ENCODE results near the gene COL4A2.
"Not testable (repeated sequence)": the region's sequence is repeated elsewhere in the genome, so short reads cannot be mapped to it uniquely, and the experiment has no call there.

COL4A2 gene

GRCh38 chr13:110495881-110496280 lies 188.8 kb downstream of the COL4A2 start:
- Histone ChIP-seq H3K27me3 (ENCODE audit: insufficient read depth, low read depth, severe bottlenecking) (no peaks in the 10 kb centered on the region), H3K4me3 (ENCODE audit: low read depth, low read length) (no peak overlapping the region), H3K36me3 (peaks cover 24% of the 10 kb centered on the region), H3K27ac (no peak overlapping the region), H3K9me3 (ENCODE audit: severe bottlenecking) (peaks cover 5% of the 10 kb centered on the region)
- DNase-seq, result no peak
- no peak for TF ChIP-seq CTCF (IDR thresholded peaks at IDR 0.05; ENCODE audit: low read depth, low read length)

- no peak overlapping the region for H3K4me3 ChIP-seq (ENCODE audit: low read depth, low read length)
- H3K27ac ChIP-seq, result no peak overlapping the region
- peaks cover 6% of the 10 kb centered on the region for H3K9me3 ChIP-seq (ENCODE audit: severe bottlenecking)
- peaks cover 20% of the 10 kb centered on the region for H3K36me3 ChIP-seq
- DNase-seq, result no peak
- TF ChIP-seq CTCF (IDR thresholded peaks at IDR 0.05; ENCODE audit: low read depth, low read length), result no peak
- no peaks in the 10 kb centered on the region for H3K27me3 ChIP-seq (ENCODE audit: insufficient read depth, low read depth, severe bottlenecking)
These were observed 189.2 kb downstream of the COL4A2 start for GRCh38 chr13:110496281-110496680.

- H3K9me3 ChIP-seq (ENCODE audit: severe bottlenecking), result peaks cover 6% of the 10 kb centered on the region
- no peak for DNase-seq
- no peak for TF ChIP-seq CTCF (IDR thresholded peaks at IDR 0.05; ENCODE audit: low read depth, low read length)
- peaks cover 25% of the 10 kb centered on the region for H3K36me3 ChIP-seq
- no peak overlapping the region for H3K4me3 ChIP-seq (ENCODE audit: low read depth, low read length)
- H3K27me3 ChIP-seq (ENCODE audit: insufficient read depth, low read depth, severe bottlenecking), result no peaks in the 10 kb centered on the region
- H3K27ac ChIP-seq, result no peak overlapping the region
These were observed 189.9 kb downstream of the COL4A2 start for GRCh38 chr13:110497003-110497402.

- H3K27ac ChIP-seq; H3K27me3 ChIP-seq (ENCODE audit: insufficient read depth, low read depth, severe bottlenecking); H3K9me3 ChIP-seq (ENCODE audit: severe bottlenecking); H3K4me3 ChIP-seq (ENCODE audit: low read depth, low read length); DNase-seq: not testable (repeated sequence)
- H3K36me3 ChIP-seq, result peaks cover 28% of the 10 kb centered on the region
These were observed 190.8 kb downstream of the COL4A2 start for GRCh38 chr13:110497896-110498295.

- H3K36me3 ChIP-seq, result peaks cover 32% of the 10 kb centered on the region
- no peak overlapping the region for H3K27ac ChIP-seq
- peaks cover 6% of the 10 kb centered on the region for H3K9me3 ChIP-seq (ENCODE audit: severe bottlenecking)
- no peaks in the 10 kb centered on the region for H3K27me3 ChIP-seq (ENCODE audit: insufficient read depth, low read depth, severe bottlenecking)
- no peak overlapping the region for H3K4me3 ChIP-seq (ENCODE audit: low read depth, low read length)
- no peak for DNase-seq
- TF ChIP-seq CTCF (IDR thresholded peaks at IDR 0.05; ENCODE audit: low read depth, low read length), result no peak
These were observed 191.2 kb downstream of the COL4A2 start for GRCh38 chr13:110498327-110498726.

- no peak overlapping the region for H3K4me3 ChIP-seq (ENCODE audit: low read depth, low read length)
- no peak overlapping the region for H3K27ac ChIP-seq
- DNase-seq, result no peak
- H3K27me3 ChIP-seq (ENCODE audit: insufficient read depth, low read depth, severe bottlenecking), result no peaks in the 10 kb centered on the region
- peaks cover 6% of the 10 kb centered on the region for H3K9me3 ChIP-seq (ENCODE audit: severe bottlenecking)
- peaks cover 37% of the 10 kb centered on the region for H3K36me3 ChIP-seq
- TF ChIP-seq CTCF (IDR thresholded peaks at IDR 0.05; ENCODE audit: low read depth, low read length), result no peak
These were observed 191.7 kb downstream of the COL4A2 start for GRCh38 chr13:110498765-110499164.

Data from WERI-Rb-1 (cell line).